HEK293T (cell line): Measurements from ENCODE around the gene NF1.

Experiments used
- CTCF ChIA-PET: fragments of 350-600 bp; formaldehyde crosslinking; extraction: SDS; loops from one replicate; lab custom pipeline; 2021; ENCODE audit warnings: antibody characterized with exemption, inconsistent platforms; lab: Yijun Ruan, JAX
- POLR2A ChIA-PET: fragments of 350-600 bp; formaldehyde crosslinking; extraction: SDS; loops from one replicate; lab custom pipeline; 2020; ENCODE audit warnings: antibody characterized with exemption, inconsistent platforms; lab: Yijun Ruan, JAX
- DNase-seq: peaks from one replicate; pipeline ENCODE4 v3.0.0; 2012; ENCODE audit warnings: mixed read lengths; ENCODE audit errors: extremely low spot score
- ARNT ChIP-seq: fragments of 450-650 bp; IDR thresholded peaks from 2 replicates; pipeline ENCODE4 v1.6.1; 2017; ENCODE audit warnings: mild to moderate bottlenecking
- BHLHE40 ChIP-seq: fragments of 450-650 bp; IDR thresholded peaks from 2 replicates; pipeline ENCODE4 v1.6.1; 2016; ENCODE audit warnings: mild to moderate bottlenecking, moderate library complexity, borderline replicate concordance
- CTBP1 ChIP-seq: fragments of 450-650 bp; IDR thresholded peaks from 2 replicates; pipeline ENCODE4 v1.6.1; 2016; ENCODE audit warnings: borderline replicate concordance
- ELF4 ChIP-seq: fragments of 450-650 bp; IDR thresholded peaks from 2 replicates; pipeline ENCODE4 v1.6.1; 2017; ENCODE audit warnings: antibody characterized with exemption
- FOXA1 ChIP-seq: fragments of 450-650 bp; IDR thresholded peaks from 2 replicates; pipeline ENCODE4 v1.6.1; 2016; ENCODE audit warnings: mild to moderate bottlenecking
- FOXK2 ChIP-seq: fragments of 450-650 bp; IDR thresholded peaks from 2 replicates; pipeline ENCODE4 v1.6.1; 2016; ENCODE audit warnings: mild to moderate bottlenecking
- FOXM1 ChIP-seq: fragments of 450-650 bp; IDR thresholded peaks from 2 replicates; pipeline ENCODE4 v1.6.1; 2017; ENCODE audit warnings: mild to moderate bottlenecking, borderline replicate concordance
- HDGF ChIP-seq: fragments of 450-650 bp; IDR thresholded peaks from 2 replicates; pipeline ENCODE4 v1.6.1; 2017; ENCODE audit warnings: antibody characterized with exemption, borderline replicate concordance
- L3MBTL2 ChIP-seq: fragments of 450-650 bp; conservative IDR thresholded peaks from 2 replicates; pipeline ENCODE4 v1.6.1; 2016; ENCODE audit warnings: mild to moderate bottlenecking
- LEF1 ChIP-seq: fragments of 450-650 bp; IDR thresholded peaks from 2 replicates; pipeline ENCODE4 v1.6.1; 2017; ENCODE audit warnings: mild to moderate bottlenecking, borderline replicate concordance
- NFRKB ChIP-seq: fragments of 450-650 bp; IDR thresholded peaks from 2 replicates; pipeline ENCODE4 v1.6.1; 2016; ENCODE audit warnings: mild to moderate bottlenecking, moderate library complexity
- PKNOX1 ChIP-seq: fragments of 450-650 bp; IDR thresholded peaks from 2 replicates; pipeline ENCODE4 v1.6.1; 2016
- SP1 ChIP-seq: fragments of 450-650 bp; IDR thresholded peaks from 2 replicates; pipeline ENCODE4 v1.6.1; 2017
- SUZ12 ChIP-seq: fragments of 450-650 bp; IDR thresholded peaks from 2 replicates; pipeline ENCODE4 v1.6.1; 2016; ENCODE audit warnings: mild to moderate bottlenecking
- TARDBP ChIP-seq: fragments of 450-650 bp; IDR thresholded peaks from 2 replicates; pipeline ENCODE4 v1.6.1; 2016
- ZNF384 ChIP-seq: fragments of 450-650 bp; IDR thresholded peaks from 2 replicates; pipeline ENCODE4 v1.6.1; 2016

The NF1 gene

GRCh38 chr17:31113939-31114338 lies 19.2 kb downstream of the NF1 start:
- TF ChIP-seq SUZ12, result no peak
- no peak for TF ChIP-seq BHLHE40
- TF ChIP-seq NFRKB, result no peak
- TF ChIP-seq ZNF384, result no peak
- no peak for TF ChIP-seq SP1
- no peak for TF ChIP-seq CTBP1
- no peak for TF ChIP-seq ELF4
- no peak for TF ChIP-seq TARDBP
- no peak for TF ChIP-seq FOXK2
- ChIA-PET POLR2A (interaction anchor here (1.9 kb wide), 1 partner anchor 19 kb away, joined by 9 read pairs; the partner anchor contains the start of gene NF1), CTCF (no interaction called here)
- no peak for DNase-seq

- no peak for DNase-seq
- TF ChIP-seq L3MBTL2 (no peak), CTBP1 (no peak), LEF1 (no peak), ELF4 (no peak), ZNF384 (no peak)
- ChIA-PET CTCF (interaction anchor here (0.7 kb wide), 1 partner anchor 18 kb away, joined by 6 read pairs; no protein-coding TSS in a partner anchor), POLR2A (interaction anchor here (1.9 kb wide), 1 partner anchor 21 kb away, joined by 9 read pairs; the partner anchor contains the start of gene NF1)
Observed at GRCh38 chr17:31114956-31115555, 20.3 kb downstream of the NF1 start.

GRCh38 chr17:31116167-31116566 lies 21.4 kb downstream of the NF1 start:
- CTCF ChIA-PET, result no interaction called here
- POLR2A ChIA-PET, result no interaction called here
- DNase-seq, result no peak
- TF ChIP-seq SP1, result no peak

- no peak for DNase-seq
- ChIA-PET CTCF (no interaction called here), POLR2A (interaction anchor here (1.3 kb wide), 1 partner anchor 28 kb away, joined by 3 read pairs; the partner anchor contains the start of gene NF1)
- TF ChIP-seq FOXM1, result no peak
- TF ChIP-seq HDGF, result no peak
- no peak for TF ChIP-seq PKNOX1
- no peak for TF ChIP-seq L3MBTL2
- TF ChIP-seq NFRKB, result no peak
- TF ChIP-seq FOXA1, result no peak
- no peak for TF ChIP-seq LEF1
- no peak for TF ChIP-seq FOXK2
- TF ChIP-seq SUZ12, result no peak
- TF ChIP-seq TARDBP, result no peak
- no peak for TF ChIP-seq SP1
- no peak for TF ChIP-seq ZNF384
- no peak for TF ChIP-seq BHLHE40
- no peak for TF ChIP-seq ELF4
- no peak for TF ChIP-seq CTBP1
- no peak for TF ChIP-seq ARNT
Observed at GRCh38 chr17:31122746-31123145, 28.0 kb downstream of the NF1 start.

GRCh38 chr17:31126318-31126717 lies 31.5 kb downstream of the NF1 start:
- no peak for DNase-seq
- no peak for TF ChIP-seq ELF4
- TF ChIP-seq NFRKB, result no peak
- CTCF ChIA-PET, result no interaction called here
- POLR2A ChIA-PET, result interaction anchor here (1.6 kb wide), 1 partner anchor 32 kb away, joined by 6 read pairs; the partner anchor contains the start of gene NF1

GRCh38 chr17:31128241-31128640 lies 33.5 kb downstream of the NF1 start:
- no peak for TF ChIP-seq LEF1
- no peak for TF ChIP-seq ZNF384
- TF ChIP-seq FOXK2, result no peak
- TF ChIP-seq CTBP1, result no peak
- no peak for TF ChIP-seq TARDBP
- DNase-seq, result no peak
- CTCF ChIA-PET, result interaction anchor here (0.8 kb wide), 1 partner anchor 80 kb away, joined by 3 read pairs; no protein-coding TSS in a partner anchor
- POLR2A ChIA-PET, result interaction anchor here (0.6 kb wide), 1 partner anchor 748 kb away, joined by 3 read pairs; no protein-coding TSS in a partner anchor

- ChIA-PET POLR2A (interaction anchor here (1.0 kb wide), 1 partner anchor 36 kb away, joined by 3 read pairs; the partner anchor contains the start of gene NF1), CTCF (interaction anchor here (1.6 kb wide), 1 partner anchor 10 kb away, joined by 3 read pairs; no protein-coding TSS in a partner anchor)
- no peak for DNase-seq
- TF ChIP-seq FOXA1, result no peak
- TF ChIP-seq SP1, result no peak
- TF ChIP-seq FOXM1, result no peak
- no peak for TF ChIP-seq SUZ12
- no peak for TF ChIP-seq CTBP1
- no peak for TF ChIP-seq LEF1
- TF ChIP-seq BHLHE40, result no peak
- TF ChIP-seq ARNT, result no peak
- no peak for TF ChIP-seq ZNF384
- no peak for TF ChIP-seq L3MBTL2
- no peak for TF ChIP-seq ELF4
- TF ChIP-seq FOXK2, result no peak
- TF ChIP-seq NFRKB, result no peak
- no peak for TF ChIP-seq PKNOX1
- TF ChIP-seq TARDBP, result no peak
Observed at GRCh38 chr17:31130286-31131224, 35.8 kb downstream of the NF1 start.
